Measurements from ENCODE around the gene BTRC. TPM values are rescaled to one million over a fixed set of nuclear protein-coding genes. Genes with fewer than 3 reads are reported as not detected.

The BTRC gene
- total and polyA plus RNA-seq, 8 donors: 4.3 to 16.4 (median 9.0) TPM

- DNase-seq: peak in 1 of 6 donors; percentile 64
- WGBS, 2 donors: 0 to 1% methylated on average over 29 of the region's 29 CpGs
- intact Hi-C loops (cut with DNase I): no loop called here
- H3K27me3 ChIP-seq: no peaks in the 10 kb centered on the region
- H3K36me3 ChIP-seq: no peaks in the 10 kb centered on the region
- peak overlapping the region; percentile 43 to 87 (median 80) for H3K27ac ChIP-seq
- no peak for FAIRE-seq
- ATAC-seq: peak; percentile 10 to 51 (median 40)
- H3K4me3 ChIP-seq: peak overlapping the region; percentile 84 to 98 (median 91)
- no peaks in the 10 kb centered on the region for H3K9me3 ChIP-seq
- H3K4me1 ChIP-seq: peaks cover 0 to 9% (median 9%) of the 10 kb centered on the region in 3 donors
- no peak for TF ChIP-seq CTCF (IDR thresholded peaks at IDR 0.05)
Measured at GRCh38 chr10:101354328-101355071, 535 bp downstream of the BTRC start.

GRCh38 chr10:101355072-101355706, 1.2 kb downstream of the BTRC start:
- no peak for FAIRE-seq
- no peak for ATAC-seq
- peaks cover 0 to 9% (median 9%) of the 10 kb centered on the region in 3 donors for H3K4me1 ChIP-seq
- intact Hi-C loops (cut with DNase I): no loop called here
- H3K27me3 ChIP-seq: no peaks in the 10 kb centered on the region
- no peaks in the 10 kb centered on the region for H3K36me3 ChIP-seq
- H3K9me3 ChIP-seq: no peaks in the 10 kb centered on the region
- DNase-seq: no peak
- no peak for TF ChIP-seq CTCF (IDR thresholded peaks at IDR 0.05)
- H3K4me3 ChIP-seq: peak overlapping the region in 3 of 4 donors; percentile 84 to 98 (median 84)
- H3K27ac ChIP-seq: peak overlapping the region in 1 of 4 donors; percentile 87
- WGBS, 2 donors: 46 to 56% methylated on average over 6 of the region's 6 CpGs

- no peaks in the 10 kb centered on the region for H3K36me3 ChIP-seq
- intact Hi-C loops (cut with DNase I): no loop called here
- H3K9me3 ChIP-seq: no peaks in the 10 kb centered on the region
- FAIRE-seq (no peak), ATAC-seq (no peak), DNase-seq (no peak)
- no peak overlapping the region for H3K4me3 ChIP-seq
- H3K4me1 ChIP-seq: peaks cover 0 to 9% (median 9%) of the 10 kb centered on the region in 3 donors
- H3K27ac ChIP-seq: no peak overlapping the region
- no peaks in the 10 kb centered on the region for H3K27me3 ChIP-seq
- TF ChIP-seq CTCF (IDR thresholded peaks at IDR 0.05): no peak
- 90 to 95% methylated on average over 5 of the region's 5 CpGs for WGBS, 2 donors
Measured at GRCh38 chr10:101356132-101356531, 2.2 kb downstream of the BTRC start.

GRCh38 chr10:101357958-101358357, 4.0 kb downstream of the BTRC start:
- TF ChIP-seq CTCF (IDR thresholded peaks at IDR 0.05): no peak
- Histone ChIP-seq H3K4me3 (no peak overlapping the region), H3K36me3 (no peaks in the 10 kb centered on the region), H3K9me3 (no peaks in the 10 kb centered on the region), H3K27me3 (no peaks in the 10 kb centered on the region), H3K27ac (no peak overlapping the region), H3K4me1 (peaks cover 0 to 9% (median 9%) of the 10 kb centered on the region in 3 donors)
- DNase-seq: no peak
- 77 to 81% methylated on average over 4 of the region's 4 CpGs for whole genome bisulfite sequencing, 2 donors
- intact Hi-C loops (cut with DNase I): no loop called here
- FAIRE-seq: no peak
- ATAC-seq: no peak

All from pancreas (tissue), 10 donors.